ENCODE data around the gene PRND.

- TF ChIP-seq, protein P1, sequence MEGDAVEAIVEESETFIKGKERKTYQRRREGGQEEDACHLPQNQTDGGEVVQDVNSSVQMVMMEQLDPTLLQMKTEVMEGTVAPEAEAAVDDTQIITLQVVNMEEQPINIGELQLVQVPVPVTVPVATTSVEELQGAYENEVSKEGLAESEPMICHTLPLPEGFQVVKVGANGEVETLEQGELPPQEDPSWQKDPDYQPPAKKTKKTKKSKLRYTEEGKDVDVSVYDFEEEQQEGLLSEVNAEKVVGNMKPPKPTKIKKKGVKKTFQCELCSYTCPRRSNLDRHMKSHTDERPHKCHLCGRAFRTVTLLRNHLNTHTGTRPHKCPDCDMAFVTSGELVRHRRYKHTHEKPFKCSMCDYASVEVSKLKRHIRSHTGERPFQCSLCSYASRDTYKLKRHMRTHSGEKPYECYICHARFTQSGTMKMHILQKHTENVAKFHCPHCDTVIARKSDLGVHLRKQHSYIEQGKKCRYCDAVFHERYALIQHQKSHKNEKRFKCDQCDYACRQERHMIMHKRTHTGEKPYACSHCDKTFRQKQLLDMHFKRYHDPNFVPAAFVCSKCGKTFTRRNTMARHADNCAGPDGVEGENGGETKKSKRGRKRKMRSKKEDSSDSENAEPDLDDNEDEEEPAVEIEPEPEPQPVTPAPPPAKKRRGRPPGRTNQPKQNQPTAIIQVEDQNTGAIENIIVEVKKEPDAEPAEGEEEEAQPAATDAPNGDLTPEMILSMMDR (IDR thresholded peaks at IDR 0.05) = no peak
- no peak for TF ChIP-seq ZFP36 (IDR thresholded peaks at IDR 0.05; ENCODE audit: borderline replicate concordance, partially characterized antibody)
- TF ChIP-seq EP300 (IDR thresholded peaks at IDR 0.05) = no peak
- no peak for TF ChIP-seq BHLHE40 (IDR thresholded peaks at IDR 0.05; ENCODE audit: low read depth, low read length)
- TF ChIP-seq CEBPB (IDR thresholded peaks at IDR 0.05) = no peak
- TF ChIP-seq REST (IDR thresholded peaks at IDR 0.05) = no peak
- no peak for TF ChIP-seq SMC3 (IDR thresholded peaks at IDR 0.05)
- TF ChIP-seq POLR2A (IDR thresholded peaks at IDR 0.05; ENCODE audit: low read length) = no peak
- TF ChIP-seq JUN (IDR thresholded peaks at IDR 0.05) = no peak
Observed at GRCh38 chr20:4729265-4729664, 7.6 kb downstream of the PRND start.

All from A549 (cell line).